ENCODE results near the gene OR2AG1.

DNA sequence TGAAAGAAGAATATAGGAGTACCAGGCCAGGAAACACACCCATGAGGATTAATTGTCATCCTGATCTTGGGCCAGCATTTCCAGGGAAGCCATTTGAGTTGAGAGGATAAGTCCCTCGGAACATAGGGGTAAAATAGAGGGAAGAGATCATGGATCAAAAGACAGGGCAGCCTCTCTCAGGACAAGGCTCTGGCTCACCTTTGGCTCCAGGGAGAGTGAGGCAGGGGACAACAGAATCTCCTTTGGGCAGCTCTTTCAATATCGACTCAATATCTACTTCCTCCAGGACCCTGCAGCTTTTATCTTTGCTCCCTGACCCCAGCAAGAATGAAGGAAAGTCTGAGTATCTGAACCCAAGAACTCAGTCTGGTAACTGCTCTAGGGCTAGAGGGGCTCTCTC, at the start of gene OR2AG1:
- TF ChIP-seq, protein P1, sequence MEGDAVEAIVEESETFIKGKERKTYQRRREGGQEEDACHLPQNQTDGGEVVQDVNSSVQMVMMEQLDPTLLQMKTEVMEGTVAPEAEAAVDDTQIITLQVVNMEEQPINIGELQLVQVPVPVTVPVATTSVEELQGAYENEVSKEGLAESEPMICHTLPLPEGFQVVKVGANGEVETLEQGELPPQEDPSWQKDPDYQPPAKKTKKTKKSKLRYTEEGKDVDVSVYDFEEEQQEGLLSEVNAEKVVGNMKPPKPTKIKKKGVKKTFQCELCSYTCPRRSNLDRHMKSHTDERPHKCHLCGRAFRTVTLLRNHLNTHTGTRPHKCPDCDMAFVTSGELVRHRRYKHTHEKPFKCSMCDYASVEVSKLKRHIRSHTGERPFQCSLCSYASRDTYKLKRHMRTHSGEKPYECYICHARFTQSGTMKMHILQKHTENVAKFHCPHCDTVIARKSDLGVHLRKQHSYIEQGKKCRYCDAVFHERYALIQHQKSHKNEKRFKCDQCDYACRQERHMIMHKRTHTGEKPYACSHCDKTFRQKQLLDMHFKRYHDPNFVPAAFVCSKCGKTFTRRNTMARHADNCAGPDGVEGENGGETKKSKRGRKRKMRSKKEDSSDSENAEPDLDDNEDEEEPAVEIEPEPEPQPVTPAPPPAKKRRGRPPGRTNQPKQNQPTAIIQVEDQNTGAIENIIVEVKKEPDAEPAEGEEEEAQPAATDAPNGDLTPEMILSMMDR (IDR thresholded peaks at IDR 0.05) = no peak
- TF ChIP-seq POLR2A (IDR thresholded peaks at IDR 0.05) = no peak
